Fibroblast of villous mesenchyme (primary cell): ENCODE measurements around the gene PLEKHA5. TPM values are rescaled to one million over a fixed set of nuclear protein-coding genes. Genes with fewer than 3 reads are reported as not detected.

Source experiments
- DNase-seq: peaks from one replicate; pipeline ENCODE4 v3.0.0-alpha.2; 2010; ENCODE audit warnings: low read depth
- H3K4me3 ChIP-seq: 2 replicates; pipeline ENCODE4 v1.5.1; 2011; ENCODE audit warnings: low read depth, mild to moderate bottlenecking, low read length
- CTCF ChIP-seq: IDR thresholded peaks from 2 replicates; pipeline ENCODE4 v1.5.1; 2012; ENCODE audit warnings: low read depth, mild to moderate bottlenecking, low read length; ENCODE audit not compliant: insufficient read depth
- total RNA-seq: library from RNA; depleted of rRNA; stranded (reverse); fragments of >200 nt; gene quantifications from 2 replicates; pipeline ENCODE4 v1.2.3, GENCODE V29; 2012

The PLEKHA5 gene
- total RNA-seq, 1 donor, result 37.1 TPM

- DNase-seq, result peak; percentile 88
- H3K4me3 ChIP-seq, result no peak overlapping the region
- TF ChIP-seq CTCF, result no peak
Measured at GRCh38 chr12:19150273-19150900, 20.9 kb downstream of the PLEKHA5 start.

GRCh38 chr12:19151298-19151697 lies 21.8 kb downstream of the PLEKHA5 start:
- TF ChIP-seq CTCF, result no peak
- no peak overlapping the region for H3K4me3 ChIP-seq
- no peak for DNase-seq

DNA sequence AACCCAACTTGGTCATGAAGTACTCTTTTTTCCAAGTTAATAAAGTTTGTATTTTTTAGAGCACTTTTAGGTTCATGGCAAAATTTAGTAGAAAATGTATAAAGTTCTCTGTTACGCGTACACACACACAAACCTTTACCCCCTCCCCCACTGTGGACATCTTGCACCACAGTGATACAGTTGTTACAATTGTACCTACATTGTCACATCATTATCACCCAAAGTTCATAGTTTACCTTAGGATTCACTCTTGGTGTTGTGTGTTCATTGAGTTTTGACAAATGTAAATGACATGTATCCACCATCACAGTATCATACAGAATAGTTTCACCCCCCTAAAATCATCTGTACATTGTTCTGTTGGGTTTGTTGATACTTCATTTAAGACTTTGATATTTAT lies 23.9 kb downstream of the PLEKHA5 start:
- DNase-seq, result no peak
- no peak overlapping the region for H3K4me3 ChIP-seq
- no peak for TF ChIP-seq CTCF

- TF ChIP-seq CTCF, result no peak
- DNase-seq, result peak; percentile 78
- H3K4me3 ChIP-seq, result no peak overlapping the region
Measured at GRCh38 chr12:19154686-19155085, 25.2 kb downstream of the PLEKHA5 start.

- no peak for DNase-seq
- no peak for TF ChIP-seq CTCF
- H3K4me3 ChIP-seq, result no peak overlapping the region
Measured at GRCh38 chr12:19155981-19156734, 26.6 kb downstream of the PLEKHA5 start.

DNA sequence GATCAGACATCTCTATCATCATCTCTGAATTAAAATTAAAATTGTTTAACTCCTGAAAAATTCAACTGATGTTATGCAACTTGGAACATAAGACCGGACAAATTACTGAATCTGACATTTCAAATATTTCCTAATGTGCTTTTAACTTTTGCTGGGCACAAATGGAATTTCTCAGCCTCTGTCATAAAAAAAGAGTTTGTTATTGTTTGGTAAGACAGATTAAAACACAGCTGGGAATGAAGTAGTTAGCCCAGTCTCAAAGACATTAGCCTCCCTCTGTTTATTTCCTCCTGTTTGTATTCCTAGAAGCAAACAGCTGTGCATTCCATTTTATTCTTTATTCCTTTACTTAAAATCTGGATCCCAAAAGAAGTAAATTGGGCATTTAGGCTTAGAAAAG lies 29.4 kb downstream of the PLEKHA5 start:
- DNase-seq, result peak; percentile 89
- H3K4me3 ChIP-seq, result no peak overlapping the region
- TF ChIP-seq CTCF, result no peak
